ENCODE data around the gene CDK5RAP2. TPM values are rescaled to one million over a fixed set of nuclear protein-coding genes. Genes with fewer than 3 reads are reported as not detected.

Gene CDK5RAP2
- total and polyA plus RNA-seq, 9 of the 15 experiments (the other 6 are each of a cell fraction or from before 2014, with no cell fraction given), result 19.9 to 68.8 (median 42.2) TPM

GRCh38 chr9:120478208-120478607, 101.8 kb downstream of the CDK5RAP2 start:
- CTCF ChIA-PET (ENCODE audit: low intra/inter-chr PET ratio), result interaction anchor here (0.5 to 0.6 kb wide), 2 partner anchors 11 to 363 kb away, joined by 3 read pairs; no protein-coding TSS in a partner anchor
- Histone ChIP-seq H3K79me2 (ENCODE audit: control insufficient read depth, insufficient read depth, low read length) (no peaks in the 10 kb centered on the region), H4K20me1 (replicated peaks; ENCODE audit: control insufficient read depth, insufficient read depth, low read length) (peaks cover 3% of the 10 kb centered on the region; the same call in 1 of the 2 replicates), H3K27me3 (ENCODE audit: control insufficient read depth in 2 of 2, insufficient read depth in 2 of 2, low read length in 2 of 2) (no peaks in the 10 kb centered on the region), H3K4me1 (replicated peaks in 1 of 2; ENCODE audit: control insufficient read depth in 2 of 2, insufficient read depth in 2 of 2, low read length in 2 of 2) (no peaks in the 10 kb centered on the region; a peak in 1 of 5 replicates), H3K9me3 (replicated peaks; ENCODE audit: control insufficient read depth, insufficient read depth, low read depth, low read length) (no peaks in the 10 kb centered on the region), H3K4me2 (ENCODE audit: insufficient read depth, low read length) (no peak overlapping the region), H3K27ac (ENCODE audit: extremely low read depth, low read depth, low read length) (no peak overlapping the region), H3K9ac (ENCODE audit: insufficient read depth in 1 of 2, low read depth in 2 of 2, low read length in 2 of 2) (no peak overlapping the region), H2AFZ (ENCODE audit: low read depth, low read length) (no peak overlapping the region), H3K9me1 (ENCODE audit: control insufficient read depth, insufficient read depth, low read length) (no peaks in the 10 kb centered on the region), H3K4me3 (no peak overlapping the region), H3K36me3 (ENCODE audit: control insufficient read depth, insufficient read depth, low read length) (peaks cover 80% of the 10 kb centered on the region)
- no peak for DNase-seq (ENCODE audit: extremely low read depth in 1 of 4, low spot score in 3 of 4)
- no peak for FAIRE-seq
- TF ChIP-seq MAFF (IDR thresholded peaks at IDR 0.05; ENCODE audit: low read length) (no peak), SPI1 (IDR thresholded peaks at IDR 0.05; ENCODE audit: borderline replicate concordance, low read depth, low read length) (peak; percentile 77)
- in situ Hi-C loops (cut with MboI) (no loop called here), intact Hi-C loops (cut with micrococcal nuclease) (loop anchor here (5.0 to 10.0 kb wide), 3 partner anchors 73 to 921 kb away; no protein-coding TSS in a partner anchor)
- no peak for ATAC-seq
- 92% methylated on average over 5 of the region's 6 CpGs for WGBS (ENCODE audit: insufficient coverage, low coverage, missing lambda C conversion rate)
- POLR2A ChIA-PET, result interaction anchor here (1.1 kb wide), 1 partner anchor 26 kb away, joined by 3 read pairs; no protein-coding TSS in a partner anchor
- no TSS peak for BruUV-seq (replicated peaks)

- in situ Hi-C loops (cut with MboI), result no loop called here
- Histone ChIP-seq H3K4me3 (no peak overlapping the region), H3K27me3 (ENCODE audit: control insufficient read depth in 2 of 2, insufficient read depth in 2 of 2, low read length in 2 of 2) (no peaks in the 10 kb centered on the region), H3K27ac (ENCODE audit: extremely low read depth, low read depth, low read length) (no peak overlapping the region), H3K9me1 (ENCODE audit: control insufficient read depth, insufficient read depth, low read length) (no peaks in the 10 kb centered on the region), H3K4me1 (replicated peaks in 1 of 2; ENCODE audit: control insufficient read depth in 2 of 2, insufficient read depth in 2 of 2, low read length in 2 of 2) (no peaks in the 10 kb centered on the region; a peak in 1 of 5 replicates), H3K9ac (ENCODE audit: insufficient read depth in 1 of 2, low read depth in 2 of 2, low read length in 2 of 2) (no peak overlapping the region), H3K4me2 (ENCODE audit: insufficient read depth, low read length) (no peak overlapping the region), H2AFZ (ENCODE audit: low read depth, low read length) (no peak overlapping the region), H3K9me3 (replicated peaks; ENCODE audit: control insufficient read depth, insufficient read depth, low read depth, low read length) (no peaks in the 10 kb centered on the region), H3K36me3 (ENCODE audit: control insufficient read depth, insufficient read depth, low read length) (peaks cover 82% of the 10 kb centered on the region), H4K20me1 (replicated peaks; ENCODE audit: control insufficient read depth, insufficient read depth, low read length) (peaks cover 3% of the 10 kb centered on the region; the same call in 1 of the 2 replicates), H3K79me2 (ENCODE audit: control insufficient read depth, insufficient read depth, low read length) (no peaks in the 10 kb centered on the region)
- ATAC-seq, result peak; percentile 97
- FAIRE-seq, result peak; percentile 71
- BruUV-seq (replicated peaks), result no TSS peak
- DNase-seq (ENCODE audit: extremely low read depth in 1 of 4, low spot score in 3 of 4), result peak; percentile 50 to 66 (median 58)
- 15% methylated on average over 3 of the region's 3 CpGs for WGBS (ENCODE audit: insufficient coverage, low coverage, missing lambda C conversion rate)
- CTCF ChIA-PET (ENCODE audit: low intra/inter-chr PET ratio), result interaction anchor here (0.6 kb wide), 1 partner anchor 362 kb away, joined by 3 read pairs; no protein-coding TSS in a partner anchor
- intact Hi-C loops (cut with micrococcal nuclease), result loop anchor here (5.0 to 10.0 kb wide), 3 partner anchors 73 to 920 kb away; no protein-coding TSS in a partner anchor
- POLR2A ChIA-PET, result interaction anchor here (0.7 to 1.2 kb wide), 4 partner anchors 10 to 27 kb away, joined by 3 to 5 read pairs (median 3); no protein-coding TSS in a partner anchor
- TF ChIP-seq SMC3 (conservative IDR thresholded peaks at IDR 0.05; ENCODE audit: insufficient read depth, low read depth, low read length) (peak; percentile 17; the same call in 1 of the 2 replicates), SRSF7 (optimal IDR thresholded peaks at IDR 0.05; ENCODE audit: low read depth, low read length) (no peak), NFIC (IDR thresholded peaks at IDR 0.05) (peak; percentile 29; the same call in 1 of the 2 replicates), PKNOX1 (IDR thresholded peaks at IDR 0.05) (peak; percentile 78), PBX2 (CRISPR knock-in tag; IDR thresholded peaks at IDR 0.05; ENCODE audit: low read depth) (0 out of 2 replicates have a peak, but pooled peaks have one; percentile 19), PBX2 (tag; conservative IDR thresholded peaks at IDR 0.05; ENCODE audit: low read depth) (peak; percentile 65), SRSF1 (IDR thresholded peaks at IDR 0.05; ENCODE audit: low read depth, low read length) (no peak), MEIS2 (IDR thresholded peaks at IDR 0.05; ENCODE audit: partially characterized antibody) (peak; percentile 48), TSC22D4 (tag; IDR thresholded peaks at IDR 0.05) (no peak)
Observed at GRCh38 chr9:120477534-120478001, 102.4 kb downstream of the CDK5RAP2 start.

Measured in K562 (cell line).